Thymus (tissue), 11 donors: ENCODE data around the gene FBXO33. TPM values are rescaled to one million over a fixed set of nuclear protein-coding genes. Genes with fewer than 3 reads are reported as not detected.

Source experiments
- DNase-seq, 9 donors: peaks; one replicate each; pipeline ENCODE4 v3.0.0-alpha.2; 2013; ENCODE audit warnings: low spot score in 9 of 9, low read depth in 6 of 9, missing footprints in 1 of 9
- H3K27ac ChIP-seq, 2 donors: one replicate each; pipeline ENCODE4 v1.5.1; 2013; ENCODE audit warnings: control low read depth in 1 of 2, low read depth in 1 of 2, low read length in 1 of 2, mild to moderate bottlenecking in 1 of 2, moderate library complexity in 1 of 2
- H3K27me3 ChIP-seq, 2 donors: one replicate each; pipeline ENCODE4 v1.5.1; 2013; ENCODE audit warnings: low read length in 1 of 2; ENCODE audit not compliant: control insufficient read depth in 2 of 2, insufficient read depth in 1 of 2
- H3K36me3 ChIP-seq, 2 donors: one replicate each; pipeline ENCODE4 v1.5.1; 2013; ENCODE audit warnings: low read length in 1 of 2, mild to moderate bottlenecking in 1 of 2, moderate library complexity in 1 of 2; ENCODE audit not compliant: control insufficient read depth in 2 of 2, insufficient read depth in 2 of 2
- H3K4me1 ChIP-seq, 2 donors: one replicate each; pipeline ENCODE4 v1.5.1; 2013; ENCODE audit warnings: low read length in 2 of 2; ENCODE audit not compliant: control insufficient read depth in 2 of 2, insufficient read depth in 2 of 2
- H3K4me3 ChIP-seq, 2 donors: one replicate each; pipeline ENCODE4 v1.5.1; 2013; ENCODE audit warnings: low read length in 2 of 2, control low read depth in 1 of 2, mild to moderate bottlenecking in 1 of 2
- H3K9me3 ChIP-seq, 2 donors: one replicate each; pipeline ENCODE4 v1.5.1; 2013; ENCODE audit warnings: low read length in 1 of 2, mild to moderate bottlenecking in 1 of 2; ENCODE audit not compliant: control insufficient read depth in 2 of 2, insufficient read depth in 1 of 2
- WGBS: extraction: QIAGEN DNeasy Blood & Tissue Kit; methylation state at CpG from one replicate; pipeline ENCODE4 v1.1.7; 2013; 5-methylcytosine and 5-hydroxymethylcytosine counted together
- polyA plus RNA-seq: library from polyadenylated mRNA; stranded (reverse); fragments of 200-250 nt; gene quantifications from one replicate; pipeline ENCODE4 v1.2.3, GENCODE V29; 2013
- total RNA-seq: library from RNA; stranded (reverse); fragments of 120-200 nt; gene quantifications from one replicate; pipeline ENCODE4 v1.2.4, GENCODE V29; 2013
- donor health status: healthy.

The FBXO33 gene
- total and polyA plus RNA-seq, 2 donors: 12.3 to 15.5 TPM

GRCh38 chr14:39423793-39424192, 8.4 kb downstream of the FBXO33 start:
- DNase-seq: no peak
- no peak overlapping the region for H3K4me3 ChIP-seq
- peaks cover 6 to 8% of the 10 kb centered on the region in 2 donors for H3K4me1 ChIP-seq
- 96% methylated on average over 3 of the region's 3 CpGs for WGBS
- no peaks in the 10 kb centered on the region for H3K36me3 ChIP-seq
- no peaks in the 10 kb centered on the region for H3K27me3 ChIP-seq
- no peaks in the 10 kb centered on the region for H3K9me3 ChIP-seq
- no peak overlapping the region for H3K27ac ChIP-seq

GRCh38 chr14:39422243-39422642, 10.0 kb downstream of the FBXO33 start:
- H3K27ac ChIP-seq: peak overlapping the region in 1 of 2 donors; percentile 18
- peaks cover 6 to 8% of the 10 kb centered on the region in 2 donors for H3K4me1 ChIP-seq
- peaks cover 0 to under 1% of the 10 kb centered on the region in 2 donors for H3K9me3 ChIP-seq
- DNase-seq: no peak
- H3K4me3 ChIP-seq: no peak overlapping the region
- H3K27me3 ChIP-seq: no peaks in the 10 kb centered on the region
- peaks cover 0 to under 1% of the 10 kb centered on the region in 2 donors for H3K36me3 ChIP-seq

GRCh38 chr14:39419272-39419671, 13.0 kb downstream of the FBXO33 start:
- H3K9me3 ChIP-seq: peaks cover 3 to 9% of the 10 kb centered on the region in 2 donors
- H3K36me3 ChIP-seq: peaks cover 4 to 5% of the 10 kb centered on the region in 2 donors
- WGBS: 99% methylated on average over 1 of the region's 1 CpG
- H3K4me3 ChIP-seq: no peak overlapping the region
- DNase-seq: no peak
- H3K27me3 ChIP-seq: no peaks in the 10 kb centered on the region
- H3K27ac ChIP-seq: no peak overlapping the region
- peaks cover 0 to 3% of the 10 kb centered on the region in 2 donors for H3K4me1 ChIP-seq

GRCh38 chr14:39417014-39417413, 15.2 kb downstream of the FBXO33 start:
- H3K36me3 ChIP-seq: peaks cover 4 to 5% of the 10 kb centered on the region in 2 donors
- no peak overlapping the region for H3K4me3 ChIP-seq
- 97% methylated on average over 2 of the region's 2 CpGs for WGBS
- DNase-seq: no peak
- H3K27me3 ChIP-seq: no peaks in the 10 kb centered on the region
- H3K4me1 ChIP-seq: peaks cover 0 to 3% of the 10 kb centered on the region in 2 donors
- no peak overlapping the region for H3K27ac ChIP-seq
- peaks cover 3 to 9% of the 10 kb centered on the region in 2 donors for H3K9me3 ChIP-seq

GRCh38 chr14:39416072-39416471, 16.2 kb downstream of the FBXO33 start:
- no peaks in the 10 kb centered on the region for H3K27me3 ChIP-seq
- WGBS: 97% methylated on average over 1 of the region's 1 CpG

GRCh38 chr14:39406560-39406959, 25.7 kb downstream of the FBXO33 start:
- Histone ChIP-seq H3K4me1 (no peaks in the 10 kb centered on the region), H3K36me3 (no peaks in the 10 kb centered on the region), H3K4me3 (no peak overlapping the region), H3K27me3 (no peaks in the 10 kb centered on the region), H3K9me3 (peaks cover 0 to 4% of the 10 kb centered on the region in 2 donors), H3K27ac (no peak overlapping the region)
- no peak for DNase-seq
- 99% methylated on average over 3 of the region's 3 CpGs for WGBS

More at GRCh38 chr14:39416072-39416471, 16.2 kb downstream of the FBXO33 start:
- Histone ChIP-seq H3K4me3 (no peak overlapping the region), H3K4me1 (peaks cover 0 to 3% of the 10 kb centered on the region in 2 donors), H3K27ac (no peak overlapping the region), H3K9me3 (peaks cover 3 to 14% of the 10 kb centered on the region in 2 donors), H3K36me3 (peaks cover 4 to 5% of the 10 kb centered on the region in 2 donors)
- peak in 1 of 9 donors; percentile 15 for DNase-seq

- Histone ChIP-seq H3K4me3 (no peak overlapping the region), H3K9me3 (no peaks in the 10 kb centered on the region), H3K27me3 (no peaks in the 10 kb centered on the region), H3K27ac (peak overlapping the region; percentile 15 to 76), H3K4me1 (peaks cover 9% of the 10 kb centered on the region in 2 donors), H3K36me3 (peaks cover 7 to 13% of the 10 kb centered on the region in 2 donors)
- whole genome bisulfite sequencing: 58% methylated on average over 6 of the region's 6 CpGs
- peak in 2 of 9 donors; percentile 9 to 48 for DNase-seq
These were observed 33.9 kb downstream of the FBXO33 start for GRCh38 chr14:39398382-39398781.

GRCh38 chr14:39396448-39396847, 35.8 kb downstream of the FBXO33 start:
- DNase-seq: no peak
- H3K27ac ChIP-seq: no peak overlapping the region
- H3K9me3 ChIP-seq: no peaks in the 10 kb centered on the region
- H3K27me3 ChIP-seq: no peaks in the 10 kb centered on the region
- peaks cover 7 to 13% of the 10 kb centered on the region in 2 donors for H3K36me3 ChIP-seq
- peaks cover 9% of the 10 kb centered on the region in 2 donors for H3K4me1 ChIP-seq
- no peak overlapping the region for H3K4me3 ChIP-seq

GRCh38 chr14:39395555-39396254, 36.5 kb downstream of the FBXO33 start:
- Histone ChIP-seq H3K27me3 (no peaks in the 10 kb centered on the region), H3K4me1 (peaks cover 9% of the 10 kb centered on the region in 2 donors), H3K4me3 (no peak overlapping the region), H3K27ac (no peak overlapping the region), H3K9me3 (no peaks in the 10 kb centered on the region), H3K36me3 (peaks cover 7 to 11% of the 10 kb centered on the region in 2 donors)
- 91% methylated on average over 4 of the region's 4 CpGs for WGBS
- no peak for DNase-seq
